ENCODE data around the gene GK.

GK gene

GRCh38 chrX:30690330-30690729 is 37.1 kb downstream of the GK start:
- TF ChIP-seq ZFX (IDR thresholded peaks at IDR 0.05; ENCODE audit: borderline replicate concordance): no peak
- TF ChIP-seq, protein P1, sequence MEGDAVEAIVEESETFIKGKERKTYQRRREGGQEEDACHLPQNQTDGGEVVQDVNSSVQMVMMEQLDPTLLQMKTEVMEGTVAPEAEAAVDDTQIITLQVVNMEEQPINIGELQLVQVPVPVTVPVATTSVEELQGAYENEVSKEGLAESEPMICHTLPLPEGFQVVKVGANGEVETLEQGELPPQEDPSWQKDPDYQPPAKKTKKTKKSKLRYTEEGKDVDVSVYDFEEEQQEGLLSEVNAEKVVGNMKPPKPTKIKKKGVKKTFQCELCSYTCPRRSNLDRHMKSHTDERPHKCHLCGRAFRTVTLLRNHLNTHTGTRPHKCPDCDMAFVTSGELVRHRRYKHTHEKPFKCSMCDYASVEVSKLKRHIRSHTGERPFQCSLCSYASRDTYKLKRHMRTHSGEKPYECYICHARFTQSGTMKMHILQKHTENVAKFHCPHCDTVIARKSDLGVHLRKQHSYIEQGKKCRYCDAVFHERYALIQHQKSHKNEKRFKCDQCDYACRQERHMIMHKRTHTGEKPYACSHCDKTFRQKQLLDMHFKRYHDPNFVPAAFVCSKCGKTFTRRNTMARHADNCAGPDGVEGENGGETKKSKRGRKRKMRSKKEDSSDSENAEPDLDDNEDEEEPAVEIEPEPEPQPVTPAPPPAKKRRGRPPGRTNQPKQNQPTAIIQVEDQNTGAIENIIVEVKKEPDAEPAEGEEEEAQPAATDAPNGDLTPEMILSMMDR (IDR thresholded peaks at IDR 0.05): no peak
- H3K27ac ChIP-seq: no peak overlapping the region

DNA sequence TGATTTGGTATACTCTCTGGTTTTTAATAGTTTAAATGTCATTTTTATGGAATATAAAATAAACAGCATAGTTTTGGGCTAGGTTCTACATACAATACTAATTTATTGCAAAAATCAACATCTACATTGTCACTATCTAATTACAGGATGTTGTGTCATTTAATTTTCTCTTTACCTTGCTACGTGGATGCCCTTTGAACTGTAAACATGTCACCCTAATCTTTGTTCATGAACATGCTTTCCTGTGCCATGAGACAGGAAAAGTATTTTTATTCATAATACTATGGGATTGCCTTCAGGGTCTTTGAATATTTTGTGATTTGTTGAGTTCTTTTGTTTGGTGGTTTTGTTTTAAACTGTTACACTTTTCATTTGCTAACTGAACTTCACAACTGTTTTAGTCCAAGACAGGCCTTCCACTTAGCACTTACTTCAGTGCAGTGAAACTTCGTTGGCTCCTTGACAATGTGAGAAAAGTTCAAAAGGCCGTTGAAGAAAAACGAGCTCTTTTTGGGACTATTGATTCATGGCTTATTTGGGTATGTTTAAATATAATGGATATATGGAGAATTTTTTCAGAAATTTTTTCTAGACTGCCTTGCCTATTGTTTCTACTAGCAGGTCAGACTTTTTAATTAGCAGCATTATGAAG is 40.9 kb downstream of the GK start:
- no peak overlapping the region for H3K27ac ChIP-seq
- TF ChIP-seq ZFX (IDR thresholded peaks at IDR 0.05; ENCODE audit: borderline replicate concordance): no peak
- TF ChIP-seq, protein P1 (IDR thresholded peaks at IDR 0.05): no peak

DNA sequence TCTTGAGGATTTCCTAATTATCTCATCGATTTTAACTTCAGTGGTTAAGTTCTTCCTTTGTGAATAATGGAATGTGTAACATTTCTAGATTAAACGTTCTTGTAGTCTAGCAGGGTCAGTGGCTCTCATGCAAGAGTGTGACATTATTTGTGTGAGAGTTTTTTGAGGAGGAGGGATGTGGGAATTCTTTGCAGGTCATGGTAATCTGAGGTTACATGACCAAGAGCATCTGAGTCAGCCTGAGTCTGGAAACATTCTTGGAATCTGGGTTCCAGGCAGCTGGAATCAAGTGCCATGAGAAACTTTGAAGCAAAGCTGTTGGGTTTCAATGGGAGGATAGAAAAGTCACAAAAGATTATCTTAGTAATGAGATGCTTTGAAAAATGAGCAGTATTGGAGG is 49.5 kb downstream of the GK start:
- TF ChIP-seq ZFX (IDR thresholded peaks at IDR 0.05; ENCODE audit: borderline replicate concordance): no peak
- TF ChIP-seq, protein P1 (IDR thresholded peaks at IDR 0.05): no peak
- H3K27ac ChIP-seq: no peak overlapping the region

- TF ChIP-seq, protein P1 (IDR thresholded peaks at IDR 0.05): no peak
- TF ChIP-seq ZFX (IDR thresholded peaks at IDR 0.05; ENCODE audit: borderline replicate concordance): no peak
- H3K27ac ChIP-seq: no peak overlapping the region
Measured at GRCh38 chrX:30706216-30706775, 53.1 kb downstream of the GK start.

- no peak overlapping the region for H3K27ac ChIP-seq
- TF ChIP-seq ZFX (IDR thresholded peaks at IDR 0.05; ENCODE audit: borderline replicate concordance): no peak
- TF ChIP-seq, protein P1 (IDR thresholded peaks at IDR 0.05): no peak
Measured at GRCh38 chrX:30712214-30712613, 59.0 kb downstream of the GK start.

- H3K27ac ChIP-seq: no peak overlapping the region
Measured at GRCh38 chrX:30713061-30713525, 59.9 kb downstream of the GK start.

GRCh38 chrX:30714138-30714537 is 60.9 kb downstream of the GK start:
- H3K27ac ChIP-seq: no peak overlapping the region
- TF ChIP-seq ZFX (IDR thresholded peaks at IDR 0.05; ENCODE audit: borderline replicate concordance): no peak
- TF ChIP-seq, protein P1 (IDR thresholded peaks at IDR 0.05): no peak

More at GRCh38 chrX:30713061-30713525, 59.9 kb downstream of the GK start:
- TF ChIP-seq, protein P1 (IDR thresholded peaks at IDR 0.05): peak; percentile 68
- TF ChIP-seq ZFX (IDR thresholded peaks at IDR 0.05; ENCODE audit: borderline replicate concordance): no peak

Data from 22Rv1 (cell line).